ENCODE data around the gene COA1.
"Not testable (repeated sequence)": the region's sequence is repeated elsewhere in the genome, so short reads cannot be mapped to it uniquely, and the experiment has no call there.

The COA1 gene

GRCh38 chr7:43729214-43729923, at the start of gene COA1:
Gene COA1, minus strand, starts transcription at chr7:43729523. Its CDS starts 80,909 bp downstream, at chr7:43648614.
- peak; percentile 29 for DNase-seq

- not testable (repeated sequence) for DNase-seq
Observed at GRCh38 chr7:43778293-43779044, 49.1 kb upstream of the COA1 start.

GRCh38 chr7:43775255-43775654, 45.9 kb upstream of the COA1 start:
- DNase-seq = not testable (repeated sequence)

GRCh38 chr7:43773268-43773667, 43.9 kb upstream of the COA1 start:
- not testable (repeated sequence) for DNase-seq

GRCh38 chr7:43771573-43771972, 42.2 kb upstream of the COA1 start:
- DNase-seq = no peak

- DNase-seq = no peak
Observed at GRCh38 chr7:43771128-43771527, 41.8 kb upstream of the COA1 start.

GRCh38 chr7:43769791-43770465, 40.6 kb upstream of the COA1 start:
- no peak for DNase-seq

- no peak for DNase-seq
Observed at GRCh38 chr7:43769281-43769680, 40.0 kb upstream of the COA1 start.

- no peak for DNase-seq
Observed at GRCh38 chr7:43768887-43769272, 39.6 kb upstream of the COA1 start.

- no peak for DNase-seq
Observed at GRCh38 chr7:43768201-43768886, 39.0 kb upstream of the COA1 start.

- no peak for DNase-seq
Observed at GRCh38 chr7:43767311-43767710, 38.0 kb upstream of the COA1 start.

- no peak for DNase-seq
Observed at GRCh38 chr7:43766564-43766963, 37.2 kb upstream of the COA1 start.

GRCh38 chr7:43764807-43765491, 35.6 kb upstream of the COA1 start:
- no peak for DNase-seq

- DNase-seq = no peak
Observed at GRCh38 chr7:43764039-43764761, 34.9 kb upstream of the COA1 start.

- DNase-seq = no peak
Observed at GRCh38 chr7:43763183-43763582, 33.9 kb upstream of the COA1 start.

- no peak for DNase-seq
Observed at GRCh38 chr7:43761938-43762692, 32.8 kb upstream of the COA1 start.

GRCh38 chr7:43761382-43761781, 32.1 kb upstream of the COA1 start:
- DNase-seq = no peak

GRCh38 chr7:43760861-43761260, 31.5 kb upstream of the COA1 start:
- DNase-seq = no peak

GRCh38 chr7:43758822-43759683, 29.7 kb upstream of the COA1 start:
- no peak for DNase-seq

All from NCI-H187 treated with DMSO at 0.1 percent for 48 hours (cell line).